GM10847 (cell line): ENCODE measurements around the gene MEOX1.

Source experiments
- POLR2A ChIP-seq: IDR thresholded peaks from 2 replicates; pipeline ENCODE4 v1.6.1; 2011; ENCODE audit not compliant: insufficient read length; ENCODE audit errors: extremely low read depth

MEOX1 gene

DNA sequence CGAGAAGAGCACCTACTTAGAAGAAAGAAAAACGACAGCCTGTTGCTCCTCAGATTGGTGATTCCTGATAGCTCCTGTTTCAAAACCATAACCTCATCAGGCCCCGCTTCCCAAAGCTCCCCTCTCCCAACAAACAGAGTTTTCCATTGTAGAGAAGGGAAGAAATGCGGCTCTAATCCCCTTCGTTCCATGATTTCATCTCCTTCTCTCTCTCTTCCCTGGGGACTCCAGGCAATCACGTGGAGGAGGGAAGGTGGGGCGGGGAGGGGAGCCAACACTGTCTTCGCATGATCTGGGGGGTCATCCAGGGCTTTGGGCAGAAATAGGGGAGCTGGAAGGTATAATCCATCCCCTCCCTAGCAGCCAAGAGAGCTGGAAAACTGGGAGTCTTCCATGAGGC is 43.4 kb downstream of the MEOX1 start:
- no peak for TF ChIP-seq POLR2A

DNA sequence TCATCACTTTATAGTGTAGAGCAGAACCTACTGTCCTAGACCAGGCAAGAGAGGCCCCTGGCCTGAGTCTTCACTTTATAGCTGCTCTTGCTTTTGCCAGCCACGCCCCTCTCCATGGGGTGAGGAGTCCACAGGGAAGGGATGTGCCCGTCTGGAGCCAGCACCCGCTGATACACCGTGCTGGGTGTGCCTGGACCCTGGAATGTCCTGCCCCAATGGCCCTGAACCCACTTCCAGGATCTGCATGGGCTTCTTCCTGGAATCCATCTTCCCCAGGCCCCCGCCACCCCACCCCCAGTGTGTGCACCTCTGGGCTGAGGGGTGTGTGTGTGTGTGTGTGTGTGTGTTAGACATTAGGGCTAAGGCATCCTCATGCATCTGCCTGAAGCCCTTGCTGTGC is 44.9 kb downstream of the MEOX1 start:
- no peak for TF ChIP-seq POLR2A

DNA sequence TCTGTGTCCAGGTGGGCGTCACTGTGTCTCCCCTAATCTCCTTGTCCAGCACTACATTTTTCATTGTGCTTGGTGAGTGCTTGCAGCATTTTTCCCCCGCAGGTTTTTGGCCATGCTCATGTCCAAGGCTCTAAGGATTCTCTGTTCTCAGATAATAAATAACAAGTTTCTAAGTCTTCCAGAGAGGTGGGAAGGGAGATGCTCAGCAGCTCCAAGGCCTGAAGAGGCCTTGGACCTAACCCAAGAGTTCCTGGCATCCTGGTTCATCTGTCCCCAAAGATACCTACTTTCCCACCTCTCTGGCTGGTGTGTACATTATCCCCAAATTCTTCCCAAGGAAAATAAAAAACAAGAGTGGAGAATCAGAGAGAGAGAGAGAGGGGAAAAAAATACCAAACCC is 45.3 kb downstream of the MEOX1 start:
- TF ChIP-seq POLR2A = no peak

DNA sequence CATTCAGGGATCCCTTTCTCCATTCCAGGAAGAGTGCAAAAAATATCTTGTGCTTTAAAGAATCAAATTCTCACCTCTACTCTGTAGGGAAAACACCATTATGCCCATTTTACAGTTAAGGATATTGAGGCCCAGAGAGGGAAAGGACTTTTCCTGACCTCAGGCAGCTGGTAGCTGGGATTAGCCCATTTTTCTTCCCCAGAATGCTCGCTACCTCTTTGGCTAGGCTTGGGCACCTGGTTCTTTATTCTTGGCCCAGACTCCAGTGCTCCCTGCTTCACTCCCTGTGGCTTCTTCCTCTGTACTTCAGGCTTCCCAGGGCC is 45.7 kb downstream of the MEOX1 start:
- TF ChIP-seq POLR2A = no peak

DNA sequence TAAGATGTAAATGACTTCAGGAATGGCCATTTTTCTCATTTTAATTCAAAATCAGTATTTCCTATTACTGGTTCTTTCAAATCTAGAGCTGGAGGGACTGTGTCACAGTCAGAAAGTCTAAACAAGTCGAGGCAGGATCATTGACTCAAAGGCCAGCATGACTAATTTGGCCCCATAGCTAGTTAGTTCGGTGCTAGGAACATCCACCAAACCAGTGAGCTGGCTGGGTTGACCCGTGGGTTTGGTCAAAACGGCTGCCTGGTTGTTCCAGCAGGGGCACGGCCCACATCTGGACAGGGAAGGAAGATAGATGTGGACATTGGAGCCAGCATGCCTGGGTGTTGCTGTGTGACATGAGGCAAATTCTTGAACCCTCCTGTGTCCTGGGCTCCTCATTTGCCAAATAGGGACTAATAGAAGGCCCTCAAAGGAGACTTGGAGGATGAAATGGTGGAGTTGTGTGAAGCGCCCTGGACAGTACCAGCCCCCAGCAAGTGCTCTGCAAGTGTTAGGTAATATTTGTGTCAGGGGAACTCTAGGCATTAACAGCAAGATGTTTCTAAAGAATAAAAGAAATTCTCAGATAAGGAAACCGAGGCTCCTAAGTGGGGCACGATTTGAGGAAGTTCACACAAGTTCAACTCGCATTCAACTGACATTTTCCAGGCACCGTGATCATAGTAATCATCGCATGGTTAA is 46.2 kb downstream of the MEOX1 start:
- TF ChIP-seq POLR2A = no peak

DNA sequence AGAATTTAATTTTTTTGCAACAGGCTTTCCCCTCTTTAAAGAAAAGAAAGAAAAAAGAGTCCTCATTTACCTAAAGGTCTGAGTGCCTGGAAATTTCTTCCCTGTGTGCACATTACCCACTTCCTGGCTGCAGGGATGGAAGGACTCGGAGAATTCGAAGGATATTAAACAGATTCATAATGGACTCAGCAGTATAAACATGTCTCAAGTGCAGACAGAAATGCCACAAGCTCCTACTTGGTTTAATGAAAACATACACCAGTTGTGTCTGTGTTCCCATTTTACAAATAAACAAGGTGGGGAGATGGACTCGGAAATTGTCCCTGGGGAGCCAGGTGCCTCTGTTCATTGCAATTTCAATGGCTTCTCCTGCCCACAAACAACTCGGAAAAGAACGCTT is 47.2 kb downstream of the MEOX1 start:
- TF ChIP-seq POLR2A = no peak

DNA sequence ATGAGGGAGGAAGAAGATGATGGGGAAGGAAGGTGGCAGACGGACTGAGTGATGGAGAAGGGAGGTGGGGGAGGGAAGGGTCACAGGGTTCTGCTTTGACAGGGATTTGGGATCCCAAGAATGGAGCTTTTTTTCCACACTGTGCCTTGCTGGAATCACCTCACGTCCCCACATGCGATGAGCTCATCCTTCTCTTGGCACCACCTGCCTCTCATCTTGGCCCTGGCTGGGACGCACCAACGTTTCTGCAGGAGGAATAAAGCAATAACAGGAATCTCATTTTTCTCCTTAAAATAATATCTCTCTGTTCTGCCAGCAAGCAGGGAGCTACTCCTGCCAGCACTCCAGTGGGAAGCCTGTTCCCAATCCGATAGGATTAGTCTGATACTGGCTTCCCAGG is 47.8 kb downstream of the MEOX1 start:
- TF ChIP-seq POLR2A = no peak

DNA sequence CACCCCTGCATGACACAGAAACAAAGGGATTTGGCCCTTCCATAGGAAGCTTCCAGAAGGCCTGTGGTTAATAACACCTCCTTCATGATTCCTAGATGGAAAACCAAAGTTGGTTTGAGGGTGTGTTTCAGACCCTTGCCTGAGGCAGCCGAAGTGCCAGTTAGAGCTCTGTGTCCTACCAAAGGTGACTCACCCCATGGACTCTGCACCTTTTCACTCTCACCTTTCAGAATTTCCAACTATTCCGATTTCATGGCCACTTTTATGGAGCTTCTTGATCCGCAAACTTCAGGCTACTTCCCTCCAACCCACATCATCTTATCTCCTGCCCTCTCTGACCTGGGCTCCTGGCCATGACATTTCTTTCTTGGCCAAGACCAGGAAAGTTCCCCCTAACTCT is 49.2 kb downstream of the MEOX1 start:
- TF ChIP-seq POLR2A = no peak

DNA sequence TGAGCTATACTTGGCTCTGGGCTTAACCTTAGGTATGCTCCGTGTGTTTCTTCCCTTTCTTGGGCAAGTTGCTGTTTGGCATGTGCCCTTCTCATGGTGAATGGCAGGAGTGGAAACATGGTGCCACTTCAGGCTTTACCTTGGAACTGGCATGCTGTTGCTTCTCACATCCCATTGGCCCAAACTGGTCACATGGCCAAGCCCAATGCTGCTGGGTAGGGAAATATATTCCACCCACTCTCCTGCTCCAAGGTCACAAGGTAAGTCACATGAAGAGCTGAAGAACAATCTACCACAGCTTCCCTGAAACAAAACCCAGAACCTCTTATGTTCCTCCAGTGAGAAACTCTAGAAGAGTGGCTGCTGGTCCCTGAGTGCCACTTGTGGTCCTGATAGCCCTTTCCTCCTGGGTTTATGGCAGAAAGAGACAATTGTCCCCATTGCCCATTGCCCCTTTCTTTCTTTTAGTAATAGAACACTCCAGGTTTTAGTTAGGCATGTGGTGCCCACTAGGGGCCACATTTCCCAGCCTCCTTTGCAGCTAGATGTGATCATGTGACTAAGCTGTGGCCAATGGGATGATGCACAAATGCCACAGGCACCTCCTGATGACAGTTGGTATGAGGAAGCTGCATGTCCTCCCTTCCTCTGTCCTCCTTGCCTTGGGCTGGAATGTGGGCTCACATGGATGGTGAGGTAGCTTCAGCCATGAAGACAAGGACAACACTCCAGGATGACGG is 50.3 kb downstream of the MEOX1 start:
- no peak for TF ChIP-seq POLR2A

DNA sequence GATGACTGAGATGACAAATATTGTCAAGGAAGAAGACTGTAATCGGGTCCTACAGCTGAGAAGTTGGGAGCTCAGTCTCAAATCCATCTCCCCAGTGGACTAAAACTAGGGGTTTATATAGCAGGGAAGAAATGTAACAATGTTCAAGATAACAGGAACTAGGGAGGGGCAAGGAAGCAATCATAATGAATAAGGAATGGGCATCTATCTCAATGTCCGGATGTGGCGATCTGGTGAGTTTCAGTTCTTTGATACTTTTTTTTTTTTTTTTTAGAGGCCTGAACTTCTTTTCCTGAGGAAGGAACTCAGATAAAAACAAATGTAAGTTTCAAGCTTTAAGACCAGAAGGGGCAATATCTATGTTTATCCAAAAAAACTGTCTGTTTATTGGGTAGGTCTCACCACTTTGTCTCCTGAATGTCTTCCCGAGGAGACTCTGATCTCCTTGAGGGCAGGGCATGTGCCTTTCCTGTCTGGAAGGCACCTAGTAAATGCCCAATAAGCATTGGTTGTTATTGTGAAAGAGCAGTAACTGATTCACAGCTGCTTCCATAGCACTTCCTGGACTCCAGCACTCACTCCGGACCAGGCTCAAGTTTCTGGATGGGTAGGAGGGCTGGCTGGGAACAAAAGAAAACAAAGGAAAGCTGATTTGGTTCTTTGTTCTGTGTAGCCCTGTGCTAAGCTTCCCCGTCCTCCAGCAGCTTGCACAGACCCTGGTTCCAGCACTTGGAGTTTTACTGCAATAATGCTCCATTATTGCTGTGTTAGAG is 51.9 kb downstream of the MEOX1 start:
- TF ChIP-seq POLR2A = no peak

DNA sequence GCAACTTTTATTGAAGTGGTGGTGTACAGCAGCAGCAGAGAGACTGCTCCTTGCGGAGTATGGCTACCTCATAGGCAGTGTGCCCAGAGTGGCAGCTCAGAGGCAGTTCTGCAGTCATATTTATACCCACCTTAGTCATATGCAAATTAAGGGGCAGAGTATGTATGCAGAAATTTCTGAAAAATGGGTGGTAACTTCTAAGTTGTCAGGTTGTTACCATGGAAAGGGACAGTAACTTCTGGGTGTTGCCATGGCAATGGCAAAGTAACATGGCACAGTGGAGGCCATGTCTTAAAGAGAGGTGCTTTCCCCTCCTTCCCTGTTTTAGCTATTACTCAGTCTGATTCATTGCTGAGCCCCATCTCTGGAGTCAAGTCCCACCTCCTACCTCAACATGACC is 53.4 kb downstream of the MEOX1 start:
- no peak for TF ChIP-seq POLR2A

DNA sequence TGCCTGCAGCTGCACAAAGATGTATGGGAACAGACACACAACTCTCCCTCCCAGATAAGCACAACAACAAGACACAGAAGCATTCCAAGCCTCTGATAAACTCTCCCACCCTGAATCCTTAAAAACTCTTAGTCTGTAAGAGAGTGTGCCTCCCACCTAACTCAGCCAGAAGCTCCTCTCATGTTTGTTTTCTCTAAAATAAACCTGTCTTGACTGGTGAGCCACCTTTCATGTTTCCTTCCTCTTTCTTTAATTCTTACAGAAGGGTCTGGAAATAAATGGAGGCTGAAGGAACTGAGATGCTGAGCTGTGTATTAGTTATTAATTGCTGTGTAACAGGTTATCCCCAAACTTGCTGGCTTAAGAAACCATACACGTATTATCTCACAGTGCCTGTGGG is 57.2 kb downstream of the MEOX1 start:
- no peak for TF ChIP-seq POLR2A

DNA sequence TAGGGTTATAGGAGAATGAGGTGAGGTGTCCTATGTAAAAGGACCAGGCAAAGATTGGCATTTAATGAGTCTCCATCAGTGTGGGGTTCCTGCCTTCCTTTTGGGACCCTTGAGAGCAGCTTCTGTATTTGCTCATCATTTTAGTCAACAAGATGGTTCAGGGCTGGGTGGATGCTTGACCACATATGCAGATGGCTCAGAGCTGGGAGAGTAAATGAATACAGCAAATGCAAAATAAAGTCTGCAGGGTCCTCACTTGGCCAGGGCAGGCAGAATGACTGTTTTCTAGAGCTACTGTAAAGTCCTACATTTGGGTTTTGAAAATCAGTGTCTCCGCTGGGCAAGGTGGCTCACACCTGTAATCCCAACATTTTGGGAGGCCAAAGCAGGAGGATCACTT is 58.4 kb downstream of the MEOX1 start:
- no peak for TF ChIP-seq POLR2A

DNA sequence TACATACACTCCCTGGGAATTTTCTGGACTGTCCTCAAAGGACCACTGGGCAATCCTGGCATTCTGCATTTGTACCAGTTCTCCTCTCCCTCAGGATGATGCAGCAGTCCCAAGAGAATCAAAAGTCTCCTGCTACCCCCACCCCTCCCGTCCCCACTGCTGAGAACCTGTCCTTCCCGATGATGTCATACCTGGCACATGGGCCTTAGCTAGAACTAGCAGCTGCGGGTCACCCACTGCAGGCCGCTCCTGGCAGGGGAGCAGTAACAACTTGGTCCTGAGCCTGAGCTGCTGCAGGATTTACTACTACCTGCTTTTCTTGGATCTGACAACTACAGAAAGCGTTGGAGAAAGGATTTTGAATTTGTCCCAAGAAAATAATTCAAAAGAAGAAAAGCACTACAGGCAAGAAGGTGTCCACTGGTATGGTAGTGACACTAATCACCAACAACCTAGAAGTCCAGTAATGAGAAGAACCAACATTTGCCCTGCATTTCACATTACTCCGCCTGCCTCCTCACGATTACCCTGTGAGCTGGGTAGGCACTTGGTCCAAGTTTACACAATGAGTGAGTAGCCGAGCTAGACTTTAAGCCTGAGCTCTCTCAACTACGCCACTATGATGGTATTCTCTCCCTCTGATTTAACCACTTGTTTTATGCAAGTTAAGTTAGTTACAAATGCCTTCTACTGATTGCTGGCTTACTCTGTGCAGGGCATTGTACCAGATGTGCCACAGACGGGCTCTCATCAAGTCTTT is 60.3 kb downstream of the MEOX1 start:
- TF ChIP-seq POLR2A = no peak

DNA sequence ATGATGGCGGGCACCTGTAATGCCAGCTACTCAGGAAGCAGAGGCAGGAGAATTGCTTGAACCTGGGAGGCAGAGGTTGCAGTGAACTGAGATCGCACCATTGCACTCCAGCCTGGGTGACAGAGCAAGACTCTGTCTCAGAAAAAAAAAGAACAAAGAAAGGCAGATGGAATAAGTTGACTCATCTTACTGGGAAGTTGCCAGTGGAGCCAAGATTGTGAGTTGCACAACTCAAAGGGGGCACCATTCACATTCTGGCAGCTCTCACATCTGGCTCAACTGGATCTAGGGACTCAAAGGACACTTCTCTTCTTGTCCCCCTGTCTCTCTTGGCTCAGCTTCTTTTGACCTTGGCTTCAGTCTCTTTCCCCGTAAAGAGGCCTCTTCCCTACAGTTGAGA is 61.9 kb downstream of the MEOX1 start:
- no peak for TF ChIP-seq POLR2A

DNA sequence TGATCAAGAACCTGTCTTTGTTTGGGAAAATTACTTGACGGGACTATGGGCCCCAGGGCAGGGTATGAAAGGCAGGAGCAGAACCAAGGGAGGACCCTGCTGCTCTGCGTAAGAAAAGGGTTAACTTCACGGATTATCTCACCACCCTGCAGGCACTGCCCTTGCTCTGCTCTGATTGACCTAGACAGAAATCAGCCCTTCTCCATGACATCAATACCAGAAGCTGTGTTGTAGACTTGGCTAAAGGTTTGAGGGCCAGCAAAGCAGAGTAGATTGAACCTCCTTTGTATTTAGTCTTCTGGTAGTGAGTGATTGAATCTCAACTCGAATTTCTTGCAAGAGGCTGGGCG is 62.7 kb downstream of the MEOX1 start:
- no peak for TF ChIP-seq POLR2A
